ENCODE measurements around the gene KLHDC10.
A peak's percentile ranks its signal among the peaks of the same experiment; 100 is the strongest.
"Not testable (repeated sequence)": the region's sequence is repeated elsewhere in the genome, so short reads cannot be mapped to it uniquely, and the experiment has no call there.

KLHDC10 gene

GRCh38 chr7:130070861-130071622 lies 708 bp downstream of the KLHDC10 start:
- H3K4me2 ChIP-seq, result peak overlapping the region; percentile 75
- H3K79me2 ChIP-seq (ENCODE audit: insufficient read depth, low read depth), result peaks cover 50% of the 10 kb centered on the region
- TF ChIP-seq, protein P1, sequence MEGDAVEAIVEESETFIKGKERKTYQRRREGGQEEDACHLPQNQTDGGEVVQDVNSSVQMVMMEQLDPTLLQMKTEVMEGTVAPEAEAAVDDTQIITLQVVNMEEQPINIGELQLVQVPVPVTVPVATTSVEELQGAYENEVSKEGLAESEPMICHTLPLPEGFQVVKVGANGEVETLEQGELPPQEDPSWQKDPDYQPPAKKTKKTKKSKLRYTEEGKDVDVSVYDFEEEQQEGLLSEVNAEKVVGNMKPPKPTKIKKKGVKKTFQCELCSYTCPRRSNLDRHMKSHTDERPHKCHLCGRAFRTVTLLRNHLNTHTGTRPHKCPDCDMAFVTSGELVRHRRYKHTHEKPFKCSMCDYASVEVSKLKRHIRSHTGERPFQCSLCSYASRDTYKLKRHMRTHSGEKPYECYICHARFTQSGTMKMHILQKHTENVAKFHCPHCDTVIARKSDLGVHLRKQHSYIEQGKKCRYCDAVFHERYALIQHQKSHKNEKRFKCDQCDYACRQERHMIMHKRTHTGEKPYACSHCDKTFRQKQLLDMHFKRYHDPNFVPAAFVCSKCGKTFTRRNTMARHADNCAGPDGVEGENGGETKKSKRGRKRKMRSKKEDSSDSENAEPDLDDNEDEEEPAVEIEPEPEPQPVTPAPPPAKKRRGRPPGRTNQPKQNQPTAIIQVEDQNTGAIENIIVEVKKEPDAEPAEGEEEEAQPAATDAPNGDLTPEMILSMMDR (conservative IDR thresholded peaks at IDR 0.05; ENCODE audit: low read depth, low read length), result no peak
- H3K4me3 ChIP-seq (IDR thresholded peaks at IDR 0.05; ENCODE audit: insufficient read depth, low read depth, low read length), result peak overlapping the region; percentile 33
- peak overlapping the region; percentile 54 for H3K9ac ChIP-seq
- H3K36me3 ChIP-seq (ENCODE audit: insufficient read depth), result no peaks in the 10 kb centered on the region
- 0 out of 2 replicates have a peak, but pooled peaks cover 3% of the 10 kb centered on the region for H4K20me1 ChIP-seq (ENCODE audit: insufficient read depth)
- no peaks in the 10 kb centered on the region for H3K27me3 ChIP-seq (ENCODE audit: insufficient read depth, low read depth)
- peak overlapping the region; percentile 94; the same call in 1 of the 2 replicates for H2AFZ ChIP-seq (ENCODE audit: low read depth)
- peaks cover 23% of the 10 kb centered on the region for H3K4me1 ChIP-seq (ENCODE audit: low read depth, poor library complexity, severe bottlenecking)
- H3K27ac ChIP-seq, result peak overlapping the region; percentile 3; the same call in 1 of the 2 replicates

- H3K4me3 ChIP-seq (IDR thresholded peaks at IDR 0.05; ENCODE audit: insufficient read depth, low read depth, low read length), result no peak overlapping the region
- peak overlapping the region; percentile 54; the same call in 1 of the 2 replicates for H3K9ac ChIP-seq
- H3K4me1 ChIP-seq (ENCODE audit: low read depth, poor library complexity, severe bottlenecking), result peaks cover 28% of the 10 kb centered on the region
- peak overlapping the region; percentile 75 for H3K4me2 ChIP-seq
- no peak overlapping the region for H3K27ac ChIP-seq
- peaks cover 59% of the 10 kb centered on the region for H3K79me2 ChIP-seq (ENCODE audit: insufficient read depth, low read depth)
- TF ChIP-seq, protein P1 (conservative IDR thresholded peaks at IDR 0.05; ENCODE audit: low read depth, low read length), result peak; percentile 99
- H4K20me1 ChIP-seq (ENCODE audit: insufficient read depth), result peaks cover 3% of the 10 kb centered on the region; the same call in 1 of the 2 replicates
- H3K36me3 ChIP-seq (ENCODE audit: insufficient read depth), result no peaks in the 10 kb centered on the region
- no peak overlapping the region for H2AFZ ChIP-seq (ENCODE audit: low read depth)
- no peaks in the 10 kb centered on the region for H3K27me3 ChIP-seq (ENCODE audit: insufficient read depth, low read depth)
Observed at GRCh38 chr7:130071701-130072622, 1.6 kb downstream of the KLHDC10 start.

- no peak overlapping the region for H3K4me2 ChIP-seq
- H3K79me2 ChIP-seq (ENCODE audit: insufficient read depth, low read depth), result peaks cover 61% of the 10 kb centered on the region
- H4K20me1 ChIP-seq (ENCODE audit: insufficient read depth), result no peaks in the 10 kb centered on the region; the same call in 1 of the 2 replicates
- H3K27ac ChIP-seq, result no peak overlapping the region
- H2AFZ ChIP-seq (ENCODE audit: low read depth), result no peak overlapping the region
- H3K4me3 ChIP-seq (IDR thresholded peaks at IDR 0.05; ENCODE audit: insufficient read depth, low read depth, low read length), result no peak overlapping the region
- H3K9ac ChIP-seq, result no peak overlapping the region
- H3K27me3 ChIP-seq (ENCODE audit: insufficient read depth, low read depth), result no peaks in the 10 kb centered on the region
- TF ChIP-seq, protein P1 (conservative IDR thresholded peaks at IDR 0.05; ENCODE audit: low read depth, low read length), result no peak
- H3K4me1 ChIP-seq (ENCODE audit: low read depth, poor library complexity, severe bottlenecking), result peaks cover 15% of the 10 kb centered on the region
- no peaks in the 10 kb centered on the region for H3K36me3 ChIP-seq (ENCODE audit: insufficient read depth)
Observed at GRCh38 chr7:130079846-130080394, 9.6 kb downstream of the KLHDC10 start.

GRCh38 chr7:130083497-130083896 lies 13.2 kb downstream of the KLHDC10 start:
- not testable (repeated sequence) for H3K4me2 ChIP-seq; H3K4me1 ChIP-seq (ENCODE audit: low read depth, poor library complexity, severe bottlenecking); H3K4me3 ChIP-seq (IDR thresholded peaks at IDR 0.05; ENCODE audit: insufficient read depth, low read depth, low read length); H2AFZ ChIP-seq (ENCODE audit: low read depth); H3K27me3 ChIP-seq (ENCODE audit: insufficient read depth, low read depth); H4K20me1 ChIP-seq (ENCODE audit: insufficient read depth); H3K9ac ChIP-seq; H3K36me3 ChIP-seq (ENCODE audit: insufficient read depth); H3K27ac ChIP-seq
- peaks cover 44% of the 10 kb centered on the region; the same call in 1 of the 2 replicates for H3K79me2 ChIP-seq (ENCODE audit: insufficient read depth, low read depth)
